Vagina (tissue), 2 donors: ENCODE measurements around the gene GSTA4.

ENCODE experiments used
- POLR2A ChIP-seq, 2 donors: fragments of 450-650 bp; IDR thresholded peaks; one replicate each; pipeline ENCODE4 v1.6.1; 2017; ENCODE audit warnings: antibody characterized with exemption in 2 of 2, mild to moderate bottlenecking in 2 of 2, moderate library complexity in 2 of 2
- POLR2AphosphoS5 ChIP-seq, 2 donors: sonication (generic); formaldehyde crosslinking; IDR thresholded peaks; one replicate each; pipeline ENCODE4 v1.9.0; 2017; ENCODE audit warnings: antibody characterized with exemption in 2 of 2, mild to moderate bottlenecking in 2 of 2, low read depth in 1 of 2; ENCODE audit not compliant: insufficient read depth in 1 of 2
- TF ChIP-seq, protein P1 (sequence below), 3 experiments: fragments of 450-650 bp in 2 of 3; fragments of 200-600 bp in 1 of 3; sonication (generic) in 1 of 3; IDR thresholded peaks; one replicate each; pipeline ENCODE4 v1.5.1; 2017 to 2019; ENCODE audit warnings: antibody characterized with exemption in 3 of 3, mild to moderate bottlenecking in 2 of 3, moderate library complexity in 2 of 3

DNA sequence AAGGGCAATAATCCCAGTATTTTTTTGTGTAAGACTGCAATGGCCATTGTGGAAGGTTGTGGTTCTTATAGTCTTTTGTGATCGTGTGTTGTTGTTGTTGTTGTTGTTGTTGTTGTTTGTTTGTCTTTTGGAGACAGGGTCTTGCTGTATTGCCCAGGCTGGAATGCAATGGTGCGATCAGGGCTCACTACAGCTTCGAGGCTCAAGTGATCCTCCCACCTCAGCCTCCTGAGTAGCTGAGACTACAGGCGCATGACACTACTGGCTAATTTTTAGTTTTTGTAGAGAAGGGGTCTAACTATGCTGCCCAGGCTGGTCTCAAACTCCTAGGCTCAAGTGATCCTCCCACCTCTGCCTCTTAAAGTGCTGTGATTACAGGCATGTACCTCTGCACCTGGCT is 3.5 kb upstream of the GSTA4 start:
- TF ChIP-seq, protein P1, sequence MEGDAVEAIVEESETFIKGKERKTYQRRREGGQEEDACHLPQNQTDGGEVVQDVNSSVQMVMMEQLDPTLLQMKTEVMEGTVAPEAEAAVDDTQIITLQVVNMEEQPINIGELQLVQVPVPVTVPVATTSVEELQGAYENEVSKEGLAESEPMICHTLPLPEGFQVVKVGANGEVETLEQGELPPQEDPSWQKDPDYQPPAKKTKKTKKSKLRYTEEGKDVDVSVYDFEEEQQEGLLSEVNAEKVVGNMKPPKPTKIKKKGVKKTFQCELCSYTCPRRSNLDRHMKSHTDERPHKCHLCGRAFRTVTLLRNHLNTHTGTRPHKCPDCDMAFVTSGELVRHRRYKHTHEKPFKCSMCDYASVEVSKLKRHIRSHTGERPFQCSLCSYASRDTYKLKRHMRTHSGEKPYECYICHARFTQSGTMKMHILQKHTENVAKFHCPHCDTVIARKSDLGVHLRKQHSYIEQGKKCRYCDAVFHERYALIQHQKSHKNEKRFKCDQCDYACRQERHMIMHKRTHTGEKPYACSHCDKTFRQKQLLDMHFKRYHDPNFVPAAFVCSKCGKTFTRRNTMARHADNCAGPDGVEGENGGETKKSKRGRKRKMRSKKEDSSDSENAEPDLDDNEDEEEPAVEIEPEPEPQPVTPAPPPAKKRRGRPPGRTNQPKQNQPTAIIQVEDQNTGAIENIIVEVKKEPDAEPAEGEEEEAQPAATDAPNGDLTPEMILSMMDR (IDR thresholded peaks at IDR 0.05) = no peak
- TF ChIP-seq POLR2A (IDR thresholded peaks at IDR 0.05) = no peak
- TF ChIP-seq POLR2AphosphoS5 (IDR thresholded peaks at IDR 0.05; ENCODE audit: insufficient read depth in 1 of 2, low read depth in 1 of 2) = no peak
